ENCODE measurements around the gene TMEM54.

DNA sequence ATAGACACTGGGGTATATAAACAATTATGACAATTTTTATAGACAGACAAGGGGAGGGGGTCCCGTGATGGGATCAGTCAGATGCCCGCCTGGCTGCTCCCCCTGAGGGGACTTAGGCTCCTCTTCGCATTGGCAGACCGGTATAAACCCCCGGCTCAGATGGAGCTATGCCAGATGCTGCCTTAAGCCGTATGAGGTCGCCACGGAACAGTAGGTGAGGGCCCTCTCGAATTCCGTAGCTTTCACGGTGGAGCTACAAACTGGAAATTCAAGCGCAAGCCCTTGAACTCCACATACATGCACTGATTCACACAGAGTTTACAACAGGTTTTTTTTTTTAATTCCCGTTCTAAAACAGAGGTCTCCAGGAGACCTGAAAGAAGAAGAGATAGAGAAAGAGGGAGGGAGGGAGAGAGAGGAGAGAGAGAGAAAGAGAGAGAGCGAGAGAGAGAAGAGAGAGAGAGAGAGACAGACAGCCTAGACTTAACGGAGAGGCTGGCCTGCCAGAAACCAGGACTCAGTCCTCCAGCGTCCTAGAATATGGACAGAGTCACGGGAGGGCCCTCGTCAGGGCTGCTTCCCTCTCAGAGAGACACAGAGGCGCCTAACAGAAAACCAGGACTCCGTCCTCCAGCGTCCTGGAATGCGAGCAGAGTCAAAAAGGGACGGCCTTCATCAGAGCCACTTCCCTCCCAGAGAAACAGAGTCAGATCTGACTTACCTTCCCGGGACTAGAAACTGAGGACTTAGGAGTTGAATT, 24.4 kb upstream of the TMEM54 start:
- TF ChIP-seq CTCF (IDR thresholded peaks at IDR 0.05; ENCODE audit: low read depth, low read length) (no peak), POLR2A (IDR thresholded peaks at IDR 0.05; ENCODE audit: extremely low read depth, insufficient read length) (no peak)

Data from NB4 (cell line).